GM23248 (cell line): ENCODE measurements around the gene TNKS1BP1.

Source experiments
- EZH2 ChIP-seq: fragments of 200-600 bp; sonication (generic); IDR thresholded peaks from 2 replicates; pipeline ENCODE4 v1.6.1; 2018; ENCODE audit warnings: antibody characterized with exemption, mild to moderate bottlenecking; ENCODE audit not compliant: insufficient read depth, poor library complexity, severe bottlenecking
- EZH2phosphoT487 ChIP-seq: fragments of 200-600 bp; sonication (generic); IDR thresholded peaks from 2 replicates; pipeline ENCODE4 v1.6.1; 2018; ENCODE audit warnings: antibody characterized with exemption, moderate library complexity, mild to moderate bottlenecking, low read depth; ENCODE audit not compliant: insufficient read depth

DNA sequence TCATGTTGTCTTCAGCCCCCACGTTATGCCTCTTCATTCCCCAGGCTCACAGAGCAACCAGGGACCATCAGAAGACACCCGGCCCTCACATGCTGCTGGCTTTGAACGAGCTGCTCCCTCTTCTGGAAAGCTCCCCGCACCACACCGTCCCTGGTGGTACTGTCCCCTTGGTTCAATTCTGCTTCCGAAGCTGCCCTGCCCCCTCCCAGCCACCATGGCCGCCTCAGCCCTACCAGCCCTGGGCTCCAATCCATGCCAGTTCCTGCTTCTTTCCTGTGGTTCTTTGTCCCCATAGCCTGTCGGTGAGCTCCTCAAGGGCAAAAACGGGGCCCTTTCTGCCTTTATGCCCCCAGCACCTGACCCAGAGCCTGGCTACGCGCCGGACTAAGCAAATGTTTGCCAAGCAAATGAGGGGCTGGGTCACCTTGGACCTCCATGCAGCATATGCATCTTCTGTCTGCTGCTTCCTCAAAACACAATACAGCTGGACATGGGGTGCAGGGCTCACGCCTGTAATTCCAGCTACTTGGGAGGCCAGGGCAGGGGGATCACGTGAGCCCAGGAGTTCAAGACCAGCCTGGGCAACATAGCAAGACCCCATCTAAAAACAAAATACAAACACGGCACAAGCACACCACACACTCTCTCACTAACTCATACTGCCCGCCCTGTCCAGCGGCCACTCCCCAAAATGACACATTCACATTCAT lies 21.3 kb downstream of the TNKS1BP1 start:
- TF ChIP-seq EZH2: no peak
- no peak for TF ChIP-seq EZH2phosphoT487
